ENCODE data around the gene ADGRB3.

GRCh38 chr6:69311888-69312287, 676.8 kb downstream of the ADGRB3 start:
- TF ChIP-seq POLR2A (IDR thresholded peaks at IDR 0.05), result no peak
- TF ChIP-seq, protein P1, sequence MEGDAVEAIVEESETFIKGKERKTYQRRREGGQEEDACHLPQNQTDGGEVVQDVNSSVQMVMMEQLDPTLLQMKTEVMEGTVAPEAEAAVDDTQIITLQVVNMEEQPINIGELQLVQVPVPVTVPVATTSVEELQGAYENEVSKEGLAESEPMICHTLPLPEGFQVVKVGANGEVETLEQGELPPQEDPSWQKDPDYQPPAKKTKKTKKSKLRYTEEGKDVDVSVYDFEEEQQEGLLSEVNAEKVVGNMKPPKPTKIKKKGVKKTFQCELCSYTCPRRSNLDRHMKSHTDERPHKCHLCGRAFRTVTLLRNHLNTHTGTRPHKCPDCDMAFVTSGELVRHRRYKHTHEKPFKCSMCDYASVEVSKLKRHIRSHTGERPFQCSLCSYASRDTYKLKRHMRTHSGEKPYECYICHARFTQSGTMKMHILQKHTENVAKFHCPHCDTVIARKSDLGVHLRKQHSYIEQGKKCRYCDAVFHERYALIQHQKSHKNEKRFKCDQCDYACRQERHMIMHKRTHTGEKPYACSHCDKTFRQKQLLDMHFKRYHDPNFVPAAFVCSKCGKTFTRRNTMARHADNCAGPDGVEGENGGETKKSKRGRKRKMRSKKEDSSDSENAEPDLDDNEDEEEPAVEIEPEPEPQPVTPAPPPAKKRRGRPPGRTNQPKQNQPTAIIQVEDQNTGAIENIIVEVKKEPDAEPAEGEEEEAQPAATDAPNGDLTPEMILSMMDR (IDR thresholded peaks at IDR 0.05), result no peak
